HG02610 (cell line): ENCODE data around the gene UFSP1.

Experiments
- ATAC-seq: cut with Tn5 transposase; IDR thresholded peaks from one replicate; pipeline ENCODE4 v1.9.1; 2021; ENCODE audit warnings: mild to moderate bottlenecking, moderate library complexity; ENCODE audit not compliant: unreplicated experiment

Gene UFSP1

DNA sequence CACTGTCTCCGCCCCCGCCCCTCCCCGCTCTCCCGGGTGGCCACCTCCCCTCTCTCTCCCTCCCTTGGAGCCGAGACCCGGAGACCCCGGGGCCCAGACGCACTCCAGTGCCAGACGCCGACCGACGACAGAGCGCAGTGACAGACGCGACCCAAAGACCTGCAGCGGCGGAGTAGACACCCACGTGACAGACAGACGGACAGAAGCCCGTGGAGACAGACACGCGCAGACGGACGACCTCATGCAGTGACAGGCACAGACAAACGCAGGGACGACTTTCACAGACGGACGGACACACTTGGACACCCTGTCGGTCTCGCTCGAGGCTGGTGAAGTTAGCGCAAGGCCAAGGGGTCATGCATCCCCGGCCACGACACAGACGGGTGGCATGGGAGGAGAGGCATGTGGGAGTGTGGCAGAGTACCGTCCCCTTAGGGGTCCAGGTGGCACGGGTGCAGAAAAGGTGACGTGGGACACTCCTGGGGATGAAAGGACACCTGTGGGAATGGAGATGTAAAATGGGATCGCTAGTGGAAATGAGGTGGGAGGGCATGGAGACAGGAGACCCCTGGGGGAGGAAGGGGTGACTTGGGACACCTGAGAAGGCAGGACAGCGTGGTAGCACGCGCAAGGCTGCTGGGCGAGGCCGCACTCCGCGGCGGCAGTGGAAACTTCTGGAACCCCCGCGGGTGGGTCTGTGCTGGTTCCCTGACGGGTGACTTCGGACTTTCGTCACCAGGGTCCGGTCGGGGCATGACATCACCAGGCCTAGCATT, 6.6 kb upstream of the UFSP1 start:
- ATAC-seq, result no peak

DNA sequence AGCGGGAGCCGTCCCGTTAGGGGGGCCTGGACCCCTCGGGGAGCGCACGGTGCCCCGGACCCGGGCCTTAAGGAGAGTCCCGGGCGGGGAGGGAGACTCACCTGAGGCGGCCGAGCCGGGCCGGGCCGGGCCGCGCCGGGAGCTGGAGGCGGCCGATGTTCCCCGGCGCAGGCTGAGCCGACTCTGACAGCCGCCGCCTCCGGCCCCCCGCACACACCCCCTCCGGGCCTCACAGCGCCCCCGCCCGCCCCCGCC, 6.1 kb upstream of the UFSP1 start, which contains the start of gene ACHE:
ACHE (minus strand) TSS at position 188 of the 255 bp plus-strand sequence. CDS start 1,656 bp downstream, outside the sequence.
- ATAC-seq, result no peak

DNA sequence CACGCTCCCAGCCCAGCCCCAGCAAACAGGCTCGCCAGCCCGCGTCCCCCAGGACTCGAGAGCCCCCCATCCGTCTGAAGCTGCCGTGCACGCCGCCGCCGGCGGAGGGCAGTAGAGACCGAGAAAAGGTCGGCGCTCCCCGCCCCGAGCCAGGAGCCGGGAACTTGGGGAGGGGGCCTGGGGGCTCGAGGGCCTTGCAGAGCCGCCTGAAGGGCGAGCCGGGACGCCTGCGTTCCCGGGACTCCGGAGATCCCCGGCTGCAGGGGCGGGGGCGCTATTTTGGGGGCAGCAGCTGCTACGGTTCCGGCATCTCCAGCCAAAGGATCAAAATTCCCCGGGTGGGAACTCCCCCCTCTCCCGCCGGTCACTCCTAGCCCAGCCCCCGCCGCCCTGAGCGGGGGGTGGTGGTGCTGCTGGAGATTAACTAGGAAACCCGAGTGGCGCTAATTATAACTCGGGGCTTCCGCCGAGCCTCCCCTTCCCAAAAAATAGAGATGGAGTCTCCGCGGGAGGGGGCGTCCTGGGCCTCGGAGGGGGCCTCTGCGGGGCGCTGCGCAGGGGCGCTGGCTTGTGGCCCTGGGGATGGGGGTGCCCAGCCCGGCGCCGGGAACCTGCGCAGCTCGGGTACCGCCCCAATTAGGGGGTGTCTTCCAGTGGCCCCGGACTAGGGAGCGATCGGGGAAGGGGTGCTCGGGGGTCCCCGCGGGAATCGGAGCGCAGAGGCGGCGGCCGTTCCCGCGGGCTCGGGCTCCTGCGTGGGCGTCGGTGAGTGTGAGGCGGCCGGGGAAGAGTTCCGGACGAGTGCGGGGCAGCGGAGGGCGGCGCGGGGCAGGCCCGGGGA, 5.6 kb upstream of the UFSP1 start:
- no peak for ATAC-seq

DNA sequence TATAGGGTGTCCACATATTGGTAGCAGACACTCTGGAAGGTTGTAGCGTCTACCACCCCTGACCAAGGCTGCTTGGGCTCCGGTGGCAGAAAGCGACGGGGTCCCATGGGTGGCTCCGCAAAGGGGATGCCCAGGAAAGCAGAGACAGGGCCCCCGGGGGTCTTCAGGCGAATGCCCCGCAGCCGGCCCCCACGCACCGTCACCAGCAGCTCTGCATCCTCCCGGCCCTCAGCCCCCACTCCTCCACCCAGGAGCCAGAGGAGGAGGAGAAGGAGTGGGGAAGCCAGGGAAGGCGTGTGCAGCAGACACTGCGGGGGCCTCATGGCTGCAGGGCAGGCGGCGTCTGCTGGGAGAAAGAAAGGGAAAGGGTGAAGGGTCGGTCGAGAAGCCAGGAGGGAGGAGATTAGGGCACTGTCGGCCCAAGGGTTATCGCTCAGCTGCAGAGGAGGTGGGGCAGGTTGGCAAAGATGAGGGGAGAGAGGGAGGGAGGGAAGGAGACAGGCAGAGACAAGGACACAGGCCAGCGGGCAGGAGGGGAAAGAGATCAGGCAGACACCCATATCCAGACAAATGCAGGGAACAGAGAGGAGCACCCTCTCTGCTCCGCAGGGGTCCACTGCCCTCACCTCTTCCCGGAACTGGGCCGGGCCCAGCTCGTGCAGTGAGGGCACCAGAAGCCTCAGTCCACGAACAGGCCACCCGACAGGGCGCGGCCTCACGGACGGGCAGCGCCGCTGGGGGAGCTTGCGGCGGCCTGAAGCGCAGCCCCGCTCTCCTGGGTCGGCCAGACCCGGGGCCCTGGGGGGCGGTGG, 4.6 kb upstream of the UFSP1 start:
- ATAC-seq, result no peak

DNA sequence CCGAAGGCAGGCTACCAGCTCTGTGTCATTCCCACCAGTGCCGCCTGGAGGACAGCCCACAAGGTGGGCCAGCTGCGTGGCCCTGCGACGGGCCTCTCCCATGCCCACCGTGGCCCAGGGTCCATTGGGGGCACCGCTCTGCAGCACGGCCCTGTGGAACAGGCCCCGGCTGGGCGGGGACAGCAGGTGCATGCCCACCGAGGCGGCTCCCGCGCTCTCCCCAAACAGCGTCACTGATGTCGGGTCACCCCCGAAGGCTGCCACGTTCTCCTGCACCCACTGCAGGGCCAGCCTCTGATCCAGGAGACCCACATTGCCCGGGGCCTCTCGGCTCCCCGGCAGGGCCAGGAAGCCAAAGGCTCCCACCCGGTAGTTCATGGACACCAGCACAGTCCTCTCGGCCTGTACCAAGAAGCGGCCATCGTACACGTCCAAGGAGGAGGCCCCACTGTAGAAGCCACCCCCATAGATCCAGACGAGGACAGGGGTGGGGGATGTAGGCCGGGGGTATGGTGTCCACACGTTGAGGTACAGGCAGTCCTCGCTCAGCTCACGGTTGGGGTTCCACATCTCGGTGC, 3.9 kb upstream of the UFSP1 start:
- ATAC-seq, result no peak

DNA sequence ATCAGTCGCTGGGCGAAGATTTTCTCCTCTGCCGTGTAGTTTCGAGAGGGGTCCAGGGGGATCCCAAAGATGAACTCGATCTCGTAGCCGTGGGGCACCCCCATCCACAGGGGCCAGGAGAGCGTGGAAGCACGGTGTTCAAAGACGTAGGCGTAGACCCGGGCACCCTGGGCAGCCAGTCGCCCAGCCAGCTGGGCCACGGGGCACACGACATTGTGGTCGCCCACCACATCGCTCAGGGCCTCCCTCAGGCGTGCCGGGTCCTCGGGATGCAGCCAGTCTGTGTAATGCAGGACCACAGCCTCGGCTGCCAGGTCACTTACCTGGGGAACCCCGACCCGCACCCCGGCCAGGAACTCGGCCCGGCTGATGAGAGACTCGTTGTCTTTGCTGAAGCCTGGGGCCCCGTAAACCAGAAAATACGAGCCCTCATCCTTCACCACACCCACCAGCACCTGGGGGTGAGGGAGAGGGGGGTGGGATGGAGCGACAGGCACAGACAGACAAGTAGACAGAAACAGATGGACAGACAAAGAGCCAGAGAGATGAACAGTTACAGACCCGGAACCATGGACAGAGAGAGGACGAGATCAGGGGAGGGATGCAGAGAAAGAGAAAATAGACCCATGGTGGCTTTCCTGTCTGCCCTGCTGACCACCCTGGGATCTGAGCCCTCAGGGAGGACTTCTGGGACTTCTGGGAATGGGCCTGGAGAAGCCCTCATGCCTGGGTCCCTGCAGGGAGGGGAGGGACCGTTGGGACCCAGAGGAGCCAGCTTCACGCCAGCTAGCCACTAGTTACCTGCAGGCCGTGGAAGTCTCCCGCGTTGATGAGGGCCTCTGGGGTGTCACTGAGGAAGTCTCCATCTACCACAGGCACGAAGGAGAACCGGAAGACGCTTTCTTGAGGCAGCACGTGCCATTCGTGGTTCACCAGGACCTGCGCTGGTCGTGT, 3.1 kb upstream of the UFSP1 start:
- ATAC-seq, result no peak

DNA sequence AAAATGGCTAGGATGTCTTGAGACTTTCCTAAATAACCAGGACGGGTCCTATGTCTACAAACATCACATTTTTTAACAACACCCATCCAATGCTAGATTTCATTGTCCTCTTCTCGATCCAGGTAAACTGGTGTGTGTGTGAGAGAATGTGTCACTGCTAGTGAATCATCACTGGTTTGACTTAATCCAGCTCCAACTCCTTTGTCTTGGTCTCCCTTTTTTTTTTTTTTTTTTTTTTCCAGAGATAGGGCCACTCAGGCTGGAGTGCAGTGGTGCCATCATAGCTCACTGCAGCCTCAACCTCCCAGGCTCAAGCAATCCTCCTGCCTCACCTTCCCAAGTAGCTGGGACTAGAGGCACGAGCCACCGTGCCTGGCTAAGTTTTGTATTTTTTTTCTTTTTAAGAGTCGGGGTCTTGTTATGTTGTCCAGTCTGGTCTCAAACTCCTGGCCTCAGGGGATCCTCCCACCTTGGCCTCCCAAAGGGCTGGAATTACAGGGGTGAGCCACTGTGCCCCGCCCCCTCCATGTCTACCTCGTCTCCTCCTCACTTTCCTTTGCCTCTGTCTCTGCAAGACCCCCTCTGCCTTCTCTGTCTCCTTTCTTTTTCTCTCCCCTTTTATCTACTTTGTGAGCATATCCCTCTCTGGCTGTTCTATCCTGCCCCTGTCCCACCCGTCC, 2.2 kb upstream of the UFSP1 start:
- no peak for ATAC-seq

DNA sequence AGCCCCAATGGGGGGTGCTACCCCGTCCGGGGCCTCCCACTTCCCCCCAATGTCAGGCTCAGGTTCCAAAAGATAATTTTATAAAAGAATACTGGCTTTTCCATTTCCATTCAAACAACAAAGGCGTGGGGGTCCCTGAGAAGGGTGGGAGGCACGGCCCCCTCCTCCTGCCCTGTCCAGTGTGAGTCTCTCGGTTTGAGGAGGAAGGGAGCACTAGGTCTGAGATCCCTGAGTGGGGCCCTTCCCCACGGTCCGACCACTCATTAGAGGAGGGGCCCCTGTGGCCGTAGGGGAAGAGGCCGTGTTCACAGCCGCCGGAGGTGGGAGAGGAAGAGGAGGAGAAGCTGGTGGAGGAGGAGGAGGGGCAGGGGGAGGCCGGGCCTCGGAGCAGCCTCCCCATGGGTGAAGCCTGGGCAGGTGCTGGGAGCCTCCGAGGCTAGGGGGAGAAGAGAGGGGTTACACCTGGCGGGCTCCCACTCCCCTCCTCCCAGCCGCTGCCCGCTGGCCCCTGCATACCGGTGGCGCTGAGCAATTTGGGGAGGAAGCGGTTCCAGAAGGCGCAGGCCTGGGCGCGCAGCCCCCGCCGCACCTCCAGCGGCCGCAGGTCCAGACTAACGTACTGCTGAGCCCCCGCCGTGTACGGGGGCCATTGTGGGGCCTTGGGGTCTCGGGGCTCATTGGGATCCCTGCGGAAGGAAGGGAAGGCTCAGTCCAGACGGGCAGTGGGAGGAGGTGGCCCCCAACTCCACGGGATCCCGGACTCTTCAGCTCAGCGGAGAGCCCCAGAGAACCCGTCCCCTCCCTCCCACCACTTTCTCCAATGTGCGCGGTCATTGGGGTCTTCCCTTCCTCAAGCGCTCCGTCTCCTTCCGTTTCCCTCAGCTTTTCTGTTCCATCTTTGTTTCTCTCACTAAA, 1.4 kb upstream of the UFSP1 start:
- ATAC-seq, result no peak

DNA sequence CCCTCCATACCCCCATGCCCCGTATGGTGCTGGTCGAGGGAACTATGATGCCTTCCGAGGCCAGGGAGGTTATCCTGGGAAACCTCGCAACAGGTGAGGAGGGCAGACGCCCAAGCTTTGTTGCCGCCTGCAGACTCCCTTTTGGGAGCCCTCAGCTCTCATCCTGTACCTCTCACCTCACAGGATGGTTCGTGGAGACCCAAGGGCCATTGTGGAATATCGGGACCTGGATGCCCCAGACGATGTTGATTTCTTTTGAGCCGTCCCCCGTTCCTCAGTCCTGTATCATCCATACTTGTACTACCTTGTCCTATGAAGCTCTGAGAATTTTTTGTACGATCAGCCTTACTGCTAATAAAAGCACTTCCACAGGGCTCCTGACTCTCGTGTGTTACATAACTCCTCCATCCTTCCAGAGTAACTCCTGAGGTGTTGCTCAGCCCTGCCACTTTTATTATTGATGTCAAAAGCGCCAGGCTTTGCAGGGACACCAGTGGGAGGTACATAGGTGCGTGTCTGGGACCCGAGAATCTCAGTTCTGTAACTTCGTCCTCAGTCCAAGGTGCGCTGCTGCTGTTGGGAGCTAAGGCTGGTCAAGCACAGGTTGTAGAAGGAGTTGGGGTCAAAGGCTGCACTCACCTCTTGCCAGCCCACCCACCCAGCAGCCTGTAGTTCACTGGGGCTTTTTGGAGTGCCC, 1.1 kb downstream of the UFSP1 start:
- ATAC-seq, result no peak

DNA sequence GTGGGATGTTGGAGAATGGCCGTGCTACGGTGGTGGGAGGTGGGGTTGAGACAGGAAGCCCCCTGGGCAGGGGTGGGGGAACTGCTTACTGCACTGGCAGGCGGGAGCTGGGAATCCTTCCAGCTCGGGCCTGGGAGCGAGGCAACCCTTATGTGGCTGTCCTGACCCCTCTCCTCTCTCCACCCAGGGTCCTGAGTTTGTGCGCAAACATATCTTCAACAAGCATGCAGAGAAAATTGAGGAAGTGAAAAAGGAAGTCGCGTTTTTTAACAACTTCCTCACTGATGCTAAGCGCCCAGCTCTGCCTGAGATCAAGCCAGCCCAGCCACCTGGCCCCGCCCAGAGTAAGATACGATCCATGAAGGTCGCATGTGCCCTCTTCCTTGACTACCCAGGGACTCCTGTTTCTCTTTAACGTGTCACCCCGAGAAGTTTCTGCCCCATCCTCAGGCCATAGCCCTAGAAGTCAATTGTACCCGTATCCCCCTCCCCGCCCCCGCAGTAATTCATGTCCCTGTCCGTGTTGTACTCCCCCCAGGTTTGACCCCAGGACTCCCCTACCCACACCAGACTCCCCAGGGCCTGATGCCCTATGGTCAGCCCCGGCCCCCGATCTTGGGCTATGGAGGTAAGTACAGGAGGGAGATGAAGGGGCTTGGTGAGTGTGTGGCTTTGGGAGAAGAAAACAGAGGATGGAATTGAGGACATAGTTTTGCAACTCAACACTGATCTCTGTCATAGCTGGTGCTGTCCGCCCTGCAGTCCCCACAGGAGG, 1.8 kb downstream of the UFSP1 start:
- peak; percentile 41 for ATAC-seq

DNA sequence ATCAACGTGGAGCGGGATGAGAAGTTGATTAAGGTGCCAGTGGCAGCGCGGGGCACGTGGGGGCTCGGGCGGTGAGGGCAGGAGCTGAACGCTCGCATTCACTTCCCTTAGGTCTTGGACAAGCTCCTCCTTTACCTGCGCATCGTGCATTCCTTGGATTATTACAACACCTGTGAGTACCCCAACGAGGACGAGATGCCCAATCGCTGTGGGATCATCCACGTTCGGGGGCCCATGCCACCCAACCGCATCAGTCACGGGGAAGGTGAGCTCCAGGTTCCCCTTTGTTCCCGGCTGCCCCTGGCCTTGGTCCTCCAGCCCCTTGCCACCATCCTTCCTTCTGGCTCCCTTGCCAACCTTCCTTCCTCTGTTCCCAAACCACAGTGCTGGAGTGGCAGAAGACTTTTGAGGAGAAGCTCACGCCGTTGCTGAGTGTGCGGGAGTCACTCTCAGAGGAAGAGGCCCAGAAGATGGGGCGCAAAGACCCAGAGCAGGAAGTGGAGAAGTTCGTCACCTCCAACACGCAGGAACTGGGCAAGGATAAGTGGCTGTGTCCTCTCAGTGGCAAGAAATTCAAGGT, 2.5 kb downstream of the UFSP1 start:
- ATAC-seq, result no peak

DNA sequence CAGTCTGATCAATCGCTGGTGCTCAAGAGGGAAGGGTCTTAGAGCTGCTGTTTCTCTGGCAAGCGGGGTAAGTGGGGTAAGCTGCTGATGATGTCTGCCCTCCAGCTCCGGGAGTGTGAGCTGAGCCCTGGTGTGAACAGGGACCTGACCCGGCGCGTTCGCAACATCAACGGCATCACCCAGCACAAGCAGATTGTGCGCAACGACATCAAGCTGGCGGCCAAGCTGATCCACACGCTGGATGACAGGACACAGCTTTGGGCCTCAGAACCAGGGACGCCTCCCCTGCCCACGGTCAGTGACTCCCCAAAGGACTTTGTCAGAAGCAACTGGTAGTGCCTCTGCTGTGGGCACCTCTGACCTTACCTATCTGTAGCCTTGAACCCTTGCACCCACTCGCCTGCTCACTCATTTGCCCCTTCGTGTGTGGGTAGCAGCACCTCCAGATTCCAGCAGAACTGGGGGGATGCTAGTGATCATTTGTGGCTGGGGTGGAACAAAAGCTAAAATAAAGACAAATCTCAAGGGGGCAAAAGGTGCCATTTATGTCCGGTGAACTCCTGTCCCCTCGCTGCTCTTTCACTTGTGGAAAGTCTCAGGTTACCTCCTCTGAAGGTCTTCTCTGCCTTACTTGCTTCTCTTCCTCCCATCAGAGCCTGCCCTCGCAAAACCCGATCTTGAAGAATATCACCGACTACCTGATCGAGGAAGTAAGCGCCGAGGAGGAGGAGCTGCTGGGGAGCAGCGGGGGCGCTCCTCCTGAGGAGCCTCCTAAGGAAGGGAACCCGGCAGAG, 3.2 kb downstream of the UFSP1 start:
- no peak for ATAC-seq

DNA sequence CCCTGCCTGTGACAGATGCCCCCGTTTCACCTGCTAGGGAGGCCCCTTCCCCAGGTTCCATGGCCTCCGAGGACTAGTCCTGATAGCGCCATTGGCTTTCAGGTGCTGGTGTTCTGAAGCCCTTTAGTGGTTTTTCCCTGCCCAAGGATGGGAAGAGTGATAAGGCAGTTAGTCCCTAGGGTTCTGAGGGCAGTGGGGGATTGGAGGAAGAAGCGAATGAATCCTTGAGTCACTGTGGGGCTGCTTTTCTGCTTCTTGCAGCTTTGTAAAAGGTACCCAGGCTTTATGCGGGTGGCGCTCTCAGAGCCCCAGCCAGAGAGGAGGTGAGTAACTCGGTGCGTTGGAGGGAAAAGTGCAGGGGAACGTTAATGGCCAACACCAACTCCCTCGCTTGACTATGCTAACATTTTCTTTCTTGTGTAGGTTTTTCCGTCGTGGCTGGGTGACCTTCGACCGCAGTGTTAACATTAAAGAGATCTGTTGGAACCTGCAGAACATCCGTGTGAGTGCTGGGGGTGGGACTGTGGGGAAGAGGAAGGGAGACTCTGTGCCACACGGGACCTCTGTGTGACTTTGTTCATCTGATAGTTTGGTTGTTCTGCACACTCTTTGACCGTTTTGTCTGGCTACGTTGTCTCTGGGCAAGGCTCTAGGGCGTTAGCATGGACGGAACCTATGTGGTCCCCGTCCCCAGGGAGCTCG, 3.9 kb downstream of the UFSP1 start:
- no peak for ATAC-seq

DNA sequence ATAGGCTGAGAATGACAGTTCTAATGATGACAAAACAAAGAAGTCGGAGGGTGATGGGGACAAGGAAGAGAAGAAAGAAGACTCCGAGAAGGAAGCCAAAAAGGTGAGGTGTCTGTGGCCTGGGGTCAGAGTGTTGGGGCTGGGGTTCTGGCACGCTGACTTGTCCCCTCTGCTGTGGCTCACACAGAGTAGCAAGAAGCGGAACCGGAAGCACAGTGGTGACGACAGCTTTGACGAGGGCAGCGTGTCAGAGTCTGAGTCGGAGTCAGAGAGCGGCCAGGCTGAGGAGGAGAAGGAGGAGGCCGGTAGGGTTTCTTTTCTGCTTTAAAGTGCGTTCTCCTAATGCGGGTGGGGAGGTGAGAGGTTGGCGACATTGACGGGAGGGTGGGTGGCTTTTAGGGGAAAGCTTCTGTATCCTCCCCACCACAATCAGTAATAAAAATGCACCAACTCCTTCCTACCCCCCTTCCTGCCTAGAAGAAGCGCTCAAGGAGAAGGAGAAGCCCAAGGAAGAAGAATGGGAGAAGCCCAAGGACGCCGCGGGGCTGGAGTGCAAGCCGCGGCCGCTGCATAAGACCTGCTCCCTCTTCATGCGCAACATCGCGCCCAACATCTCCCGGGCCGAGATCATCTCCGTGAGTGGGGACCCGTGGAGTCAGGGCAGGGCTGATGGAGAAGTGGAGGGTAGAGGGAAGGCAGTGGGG, 4.6 kb downstream of the UFSP1 start:
- no peak for ATAC-seq
